Psoas muscle (tissue), 8 donors: ENCODE results near the gene RBMY1E. TPM values are rescaled to one million over a fixed set of nuclear protein-coding genes. Genes with fewer than 3 reads are reported as not detected.
"Not testable (repeated sequence)": the region's sequence is repeated elsewhere in the genome, so short reads cannot be mapped to it uniquely, and the experiment has no call there.

ENCODE experiments used
- ATAC-seq, 4 donors: fragments of 200-7000 bp; cut with Tn5 transposase; one replicate each; pipeline ENCODE4 v1.9.1; 2020; ENCODE audit warnings: moderate library complexity in 3 of 4, mild to moderate bottlenecking in 2 of 4
- DNase-seq, 2 donors: peaks; one replicate each; pipeline ENCODE4 v3.0.0-alpha.2; 2020
- H3K27ac ChIP-seq: fragments of 200-600 bp; one replicate; pipeline ENCODE4 v1.8.0; 2022
- H3K27me3 ChIP-seq, 3 donors: fragments of 200-600 bp in 1 of 3; one replicate each; pipeline versions ENCODE4 v1.6.1 to v1.8.0; 2013 to 2022; ENCODE audit warnings: low read length in 2 of 3, mild to moderate bottlenecking in 2 of 3, moderate library complexity in 1 of 3; ENCODE audit not compliant: insufficient read depth in 3 of 3
- H3K36me3 ChIP-seq, 2 donors: fragments of 200-600 bp in 1 of 2; one replicate each; pipeline versions ENCODE4 v1.6.1 to v1.8.0; 2013 to 2022; ENCODE audit warnings: low read depth in 1 of 2, mild to moderate bottlenecking in 1 of 2, moderate library complexity in 1 of 2; ENCODE audit not compliant: insufficient read depth in 1 of 2
- H3K4me1 ChIP-seq: fragments of 200-600 bp; one replicate; pipeline ENCODE4 v1.8.0; 2022
- H3K4me3 ChIP-seq: fragments of 200-600 bp; one replicate; pipeline ENCODE4 v1.8.0; 2022; ENCODE audit warnings: mild to moderate bottlenecking
- H3K9me3 ChIP-seq: fragments of 200-600 bp; one replicate; pipeline ENCODE4 v1.8.0; 2022
- WGBS, 3 donors: extraction: QIAGEN DNeasy Blood & Tissue Kit; methylation state at CpG; one replicate each; pipeline versions ENCODE4 v1.1.6 to v1.1.7; 2013; 5-methylcytosine and 5-hydroxymethylcytosine counted together
- intact Hi-C, 2 donors: fragments of 100-400 bp; cut with DNase I; formaldehyde crosslinking; loops; one replicate each; pipeline versions ENCODE4 v1.11.0 to v1.14.2; 2022
- long read RNA-seq, 2 donors: library from polyadenylated mRNA; unstranded; transcript quantifications; one replicate each; pipeline ENCODE4 v2.0.0, GENCODE V29; 2021
- polyA plus RNA-seq, 3 donors: library from polyadenylated mRNA; stranded (reverse); fragments of 200-250 nt; gene quantifications; one replicate each; pipeline ENCODE4 v1.2.3, GENCODE V29; 2013
- total RNA-seq, 4 donors: library from RNA; stranded (reverse); fragmentation: NEBNext Ultra II Directional in 2 of 4; extraction: Animal tissue kit (Norgen Biotek cat#: 25700) in 2 of 4; gene quantifications; one replicate each; pipeline versions ENCODE4 v1.2.1 to v1.2.4, GENCODE V29; 2021 to 2023
- donor health status: healthy with polysubstance abuse.
- donor health status: DM: no; HTN: no; CAD: no; lungs with moderate emphysema.
- donor health status: Bipolar disorder and iron deficiency.
- donor health status: healthy.
- donor health status: DM: yes; HTN: yes; CAD: no.
- donor health status: DM: no; HTN: no; CAD: no.
- donor health status: DM: no; HTN: no; CAD: no.
- donor health status: DM: yes; HTN: yes; CAD: no.

The RBMY1E gene
- total RNA-seq, result not detected
- not detected for polyA plus RNA-seq
- long read RNA-seq, donor 1, result 0 reads
- long read RNA-seq, donor 2, result 0 reads

DNA sequence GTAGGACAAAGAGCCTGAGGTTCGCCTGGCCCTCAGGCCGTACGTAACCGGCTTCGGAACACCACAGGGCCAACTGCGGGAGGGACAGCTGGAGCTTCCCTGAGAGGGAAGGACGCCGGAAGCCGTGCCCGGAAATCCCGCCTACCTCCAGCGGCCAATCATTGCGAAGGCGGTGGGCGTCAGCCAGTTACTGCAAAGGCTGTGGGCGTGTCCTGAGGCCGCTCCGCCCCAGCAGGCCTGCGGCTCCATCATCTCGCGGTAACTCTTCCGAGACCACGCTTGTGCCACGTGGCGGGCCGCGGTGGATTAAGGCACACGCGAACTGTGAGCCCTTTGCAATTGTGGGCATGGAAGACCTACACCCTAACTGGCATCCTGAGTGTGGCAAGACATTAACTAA, at the start of gene RBMY1E:
Gene RBMY1E (minus strand): TSS at position 101 of the 400 bp plus-strand sequence. CDS start 1,978 bp downstream, outside the sequence.
- H3K4me3 ChIP-seq, ATAC-seq, H3K27ac ChIP-seq, H3K36me3 ChIP-seq, intact Hi-C loops, DNase-seq, H3K27me3 ChIP-seq, H3K9me3 ChIP-seq, H3K4me1 ChIP-seq: not testable (repeated sequence)
- WGBS, 3 donors, result no CpG with 5 or more reads among the region's 29 CpGs

DNA sequence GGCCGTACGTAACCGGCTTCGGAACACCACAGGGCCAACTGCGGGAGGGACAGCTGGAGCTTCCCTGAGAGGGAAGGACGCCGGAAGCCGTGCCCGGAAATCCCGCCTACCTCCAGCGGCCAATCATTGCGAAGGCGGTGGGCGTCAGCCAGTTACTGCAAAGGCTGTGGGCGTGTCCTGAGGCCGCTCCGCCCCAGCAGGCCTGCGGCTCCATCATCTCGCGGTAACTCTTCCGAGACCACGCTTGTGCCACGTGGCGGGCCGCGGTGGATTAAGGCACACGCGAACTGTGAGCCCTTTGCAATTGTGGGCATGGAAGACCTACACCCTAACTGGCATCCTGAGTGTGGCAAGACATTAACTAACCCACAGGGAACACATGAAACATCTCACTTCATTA, 23.4 kb downstream of the RBMY1E start, which contains the start of gene RBMY1D:
Gene RBMY1D (minus strand): TSS at position 101 of the 400 bp plus-strand sequence. CDS start 2,013 bp downstream, outside the sequence.
- H3K27ac ChIP-seq, intact Hi-C loops, H3K4me1 ChIP-seq, H3K9me3 ChIP-seq, H3K4me3 ChIP-seq, ATAC-seq, DNase-seq, H3K27me3 ChIP-seq, H3K36me3 ChIP-seq: not testable (repeated sequence)
- no CpG with 5 or more reads among the region's 28 CpGs for WGBS, 3 donors

DNA sequence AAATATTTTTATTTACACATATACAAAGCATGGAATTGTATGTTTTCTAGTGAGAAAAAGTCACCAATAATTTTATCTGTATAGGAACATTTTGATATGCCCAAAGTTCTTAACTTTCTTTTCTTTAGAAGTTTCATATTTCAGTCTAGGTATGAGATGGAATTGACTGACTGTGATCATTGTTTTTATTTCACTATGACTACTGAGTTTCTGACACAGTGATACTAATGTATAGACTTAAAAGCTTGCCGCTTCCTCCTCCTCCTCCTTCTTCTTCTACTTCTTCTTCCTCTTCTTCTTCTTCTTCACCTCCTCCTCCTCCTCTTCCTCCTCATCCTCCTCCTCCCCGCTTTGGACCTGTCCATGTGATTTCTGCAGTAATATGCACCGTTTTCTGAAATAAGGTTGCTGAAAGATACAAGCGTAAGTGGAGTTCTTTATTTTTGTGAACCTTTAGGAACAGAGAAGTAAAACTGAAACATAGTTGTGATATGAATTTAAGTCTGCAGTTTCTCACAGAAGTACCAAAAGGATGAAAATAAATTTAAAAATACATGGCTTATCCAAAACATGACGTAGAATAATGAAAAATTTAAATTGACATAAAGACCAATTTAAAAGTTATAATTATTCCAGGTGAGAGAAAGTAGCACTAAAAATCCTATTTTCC, 48.3 kb downstream of the RBMY1E start:
- ATAC-seq, H3K27ac ChIP-seq, H3K9me3 ChIP-seq, H3K27me3 ChIP-seq, DNase-seq, H3K4me1 ChIP-seq, H3K36me3 ChIP-seq, intact Hi-C loops, H3K4me3 ChIP-seq: not testable (repeated sequence)
- no CpG with 5 or more reads among the region's 5 CpGs for WGBS, 3 donors

Other genes with a start within 250 kb of the RBMY1E start
- not detected for gene RBMY1D, start 23.5 kb downstream of the RBMY1E start, total RNA-seq
- not detected for gene RBMY1D, start 23.5 kb downstream of the RBMY1E start, polyA plus RNA-seq